Forelimb muscle (tissue), 1 donor: ENCODE results near the gene HBG2. TPM values are rescaled to one million over a fixed set of nuclear protein-coding genes. Genes with fewer than 3 reads are reported as not detected.
"Not testable (repeated sequence)": the region's sequence is repeated elsewhere in the genome, so short reads cannot be mapped to it uniquely, and the experiment has no call there.

ENCODE experiments used
- DNase-seq: peaks from one replicate; pipeline ENCODE4 v3.0.0-alpha.2; 2013; ENCODE audit warnings: low read depth
- polyA plus RNA-seq: library from polyadenylated mRNA; unstranded; fragments of 120-200 nt; gene quantifications from one replicate; pipeline ENCODE4 v1.2.1, GENCODE V29; 2013; ENCODE audit not compliant: insufficient read length

HBG2 gene
- polyA plus RNA-seq, 1 donor = 4,005 TPM

DNA sequence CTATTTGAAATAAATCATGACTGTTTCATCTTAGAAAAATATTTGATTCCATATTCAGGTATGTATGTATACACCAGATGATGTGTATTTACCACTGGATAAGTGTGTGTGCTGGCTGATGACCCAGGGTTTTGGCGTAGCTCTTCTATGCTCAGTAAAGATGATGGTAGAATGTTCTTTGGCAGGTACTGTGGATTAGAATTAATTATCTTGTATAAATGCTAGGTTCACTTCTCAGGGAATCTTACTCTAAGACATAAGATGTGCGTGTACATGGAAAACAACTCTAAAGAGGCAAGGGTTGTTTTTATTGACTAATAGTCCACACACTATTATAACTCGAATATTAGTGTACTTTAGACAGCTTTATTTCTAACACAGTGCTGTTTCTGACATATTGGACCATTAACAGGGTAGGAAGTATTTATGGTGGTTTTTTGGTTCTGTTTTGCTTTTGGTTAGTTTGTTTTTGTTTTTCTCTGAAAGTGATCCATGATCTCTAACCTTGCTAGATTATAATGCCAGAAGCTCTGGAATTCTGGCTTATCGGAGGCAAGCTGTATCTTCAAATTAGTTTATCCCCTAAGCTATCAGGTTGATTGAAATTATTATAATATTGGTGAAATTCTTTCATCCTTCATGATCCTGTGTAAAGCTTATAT, 3.9 kb downstream of the HBG2 start:
- DNase-seq = no peak

GRCh38 chr11:5249807-5250396, 4.7 kb downstream of the HBG2 start, which contains the start of gene HBG1:
Gene HBG1, minus strand, starts transcription at chr11:5249857. Its CDS starts 53 bp downstream, at chr11:5249804.
- not testable (repeated sequence) for DNase-seq

- not testable (repeated sequence) for DNase-seq
Measured at GRCh38 chr11:5248498-5248897, 6.1 kb downstream of the HBG2 start.

DNA sequence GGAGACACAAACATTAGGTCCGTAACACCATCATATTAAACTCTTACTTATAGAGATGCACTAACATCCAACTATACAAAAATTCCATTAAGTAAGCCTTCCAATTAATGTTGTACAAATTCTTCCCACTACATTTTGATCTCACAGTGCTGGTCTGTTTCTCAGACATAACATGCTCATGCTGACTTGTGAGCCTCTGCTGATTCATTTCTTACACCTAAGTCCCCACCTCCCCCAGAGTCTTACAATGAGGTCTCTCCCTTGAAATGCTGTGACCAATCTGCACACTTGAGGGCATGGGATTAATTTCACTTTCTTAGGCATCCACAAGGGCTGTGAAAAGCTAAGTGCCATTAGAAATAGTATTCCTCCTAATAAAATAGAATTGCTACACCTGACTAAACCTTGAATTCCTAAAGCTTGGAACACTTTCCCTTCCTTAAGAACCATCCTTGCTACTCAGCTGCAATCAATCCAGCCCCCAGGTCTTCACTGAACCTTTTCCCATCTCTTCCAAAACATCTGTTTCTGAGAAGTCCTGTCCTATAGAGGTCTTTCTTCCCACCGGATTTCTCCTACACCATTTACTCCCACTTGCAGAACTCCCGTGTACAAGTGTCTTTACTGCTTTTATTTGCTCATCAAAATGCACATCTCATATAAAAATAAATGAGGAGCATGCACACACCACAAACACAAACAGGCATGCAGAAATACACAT, 6.9 kb downstream of the HBG2 start:
- no peak for DNase-seq

GRCh38 chr11:5246772-5247471, 7.7 kb downstream of the HBG2 start:
- DNase-seq = no peak

- DNase-seq = no peak
Measured at GRCh38 chr11:5245155-5245554, 9.4 kb downstream of the HBG2 start.

DNA sequence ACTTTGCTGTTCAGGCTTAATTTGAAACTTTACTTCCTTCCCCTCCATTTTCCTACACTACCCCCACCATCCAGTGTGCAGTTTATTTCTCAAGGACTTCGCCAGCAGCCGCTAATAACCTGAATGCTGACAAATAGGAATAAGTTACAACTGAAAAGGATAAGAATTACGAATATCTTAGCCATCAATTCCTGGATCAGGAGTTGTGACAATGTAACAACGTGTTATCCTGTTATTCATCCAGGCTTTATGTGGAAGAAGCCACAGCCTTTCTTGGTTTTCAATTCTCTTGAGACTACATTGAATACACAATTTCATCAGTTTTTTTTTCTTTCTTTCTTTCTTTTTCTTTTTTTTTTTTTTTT, 10.8 kb downstream of the HBG2 start:
- no peak for DNase-seq

DNA sequence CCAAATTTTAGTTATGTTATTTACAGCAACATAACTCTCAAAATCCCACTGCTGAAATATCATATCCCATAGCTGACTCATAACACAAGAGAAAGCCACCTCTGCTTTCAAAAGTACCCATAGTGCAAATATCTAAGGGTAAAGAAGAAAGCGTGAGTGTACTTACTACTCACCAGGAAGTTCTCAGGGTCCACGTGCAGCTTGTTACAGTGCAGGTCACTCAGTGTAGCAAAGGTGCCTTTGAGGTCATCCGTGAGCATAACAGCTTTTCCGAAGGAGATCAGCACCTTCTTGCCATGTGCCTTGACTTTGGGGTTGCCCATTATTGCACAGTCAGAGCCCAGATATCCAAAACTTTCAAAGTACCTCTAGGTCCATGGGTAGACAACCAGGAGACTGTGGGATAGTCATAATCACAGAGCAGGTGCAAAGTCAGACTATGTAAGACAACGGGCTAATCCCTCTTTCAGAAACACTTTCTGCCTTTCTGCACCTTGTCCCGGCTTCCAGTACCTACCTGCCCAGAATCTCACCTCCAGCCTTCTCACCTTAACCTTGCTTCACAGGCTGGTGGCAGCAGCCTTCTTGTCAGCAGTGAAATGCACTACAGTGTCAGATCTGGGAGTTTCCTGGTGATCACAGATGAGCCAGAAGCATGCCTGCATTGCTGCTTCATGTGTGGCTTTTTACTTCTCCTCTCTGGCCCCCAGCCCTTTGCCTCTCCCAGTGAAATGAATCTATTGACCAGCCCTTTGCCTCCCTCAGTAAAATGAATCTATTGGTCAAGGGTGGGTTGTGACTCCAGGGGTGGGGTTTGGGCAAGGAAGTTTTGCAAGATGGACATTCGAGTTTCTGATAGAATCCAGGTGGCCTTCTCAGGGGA, 11.4 kb downstream of the HBG2 start:
- DNase-seq = no peak

DNA sequence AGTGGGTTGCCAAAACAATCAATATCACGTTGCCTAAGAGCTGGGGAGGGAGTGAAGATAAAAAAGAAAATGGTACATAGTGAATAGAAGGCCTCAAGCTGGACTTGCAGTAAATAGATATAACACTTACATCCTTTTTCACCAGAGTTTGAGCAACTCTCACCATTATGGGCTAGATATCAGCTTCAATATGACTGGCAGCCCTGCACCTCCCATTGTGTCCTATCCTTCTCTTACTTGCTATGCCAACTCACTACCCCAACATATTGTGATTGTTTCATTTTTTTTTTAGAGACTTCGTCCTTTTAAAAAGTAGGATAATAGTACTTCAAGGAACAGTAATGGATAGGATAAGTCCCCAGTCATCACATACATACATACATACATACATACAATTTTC, 12.4 kb downstream of the HBG2 start:
- no peak for DNase-seq

- DNase-seq = no peak
Measured at GRCh38 chr11:5241458-5241857, 13.1 kb downstream of the HBG2 start.

DNA sequence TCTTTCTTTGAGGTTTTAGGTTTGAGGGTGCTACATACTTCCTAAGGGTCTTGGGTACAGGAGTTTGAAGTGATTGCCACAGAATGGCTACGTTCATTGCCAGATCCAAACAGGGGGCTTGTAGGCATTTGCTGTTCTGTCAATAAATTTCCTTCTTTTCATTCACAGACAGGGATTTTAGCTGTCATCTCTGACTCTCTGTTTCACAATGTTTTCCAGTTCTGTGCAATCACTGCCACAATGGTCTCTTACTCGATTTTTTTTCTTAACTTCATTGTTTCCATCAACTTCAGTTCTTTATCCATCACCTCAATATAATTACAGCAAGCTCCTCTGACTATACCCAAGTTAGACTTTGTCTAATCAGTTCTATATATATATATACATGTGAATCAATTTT, 14.1 kb downstream of the HBG2 start:
- no peak for DNase-seq

- no peak for DNase-seq
Measured at GRCh38 chr11:5240056-5240455, 14.5 kb downstream of the HBG2 start.

GRCh38 chr11:5239046-5239445, 15.5 kb downstream of the HBG2 start:
- DNase-seq = no peak

DNA sequence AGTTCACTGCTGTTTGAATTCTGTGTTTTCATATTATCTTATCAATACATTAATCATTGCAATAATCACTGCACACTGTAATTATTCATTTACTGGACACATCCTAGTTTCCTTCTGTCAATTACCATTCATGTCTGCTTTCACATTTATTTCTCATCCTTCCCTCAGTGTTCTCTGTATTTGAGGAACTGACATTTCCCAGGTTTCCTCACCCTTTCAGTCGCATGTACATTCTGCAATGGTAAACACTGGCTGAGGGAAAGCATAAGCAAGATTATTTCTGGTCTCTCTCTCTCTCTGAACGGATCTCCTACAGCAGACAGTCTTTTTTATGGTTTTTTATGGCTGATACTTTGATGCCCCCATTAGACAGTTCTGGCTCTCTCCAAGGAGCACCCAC, 16.1 kb downstream of the HBG2 start:
- DNase-seq = no peak

DNA sequence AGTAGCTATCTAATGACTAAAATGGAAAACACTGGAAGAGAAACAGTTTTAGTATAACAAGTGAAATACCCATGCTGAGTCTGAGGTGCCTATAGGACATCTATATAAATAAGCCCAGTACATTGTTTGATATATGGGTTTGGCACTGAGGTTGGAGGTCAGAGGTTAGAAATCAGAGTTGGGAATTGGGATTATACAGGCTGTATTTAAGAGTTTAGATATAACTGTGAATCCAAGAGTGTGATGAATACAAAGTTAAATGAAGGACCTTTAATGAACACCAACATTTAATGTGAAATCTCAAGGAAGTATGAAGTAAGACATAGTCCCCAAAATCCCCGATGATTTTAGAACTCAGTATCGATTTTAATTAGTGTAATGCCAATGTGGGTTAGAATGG, 17.2 kb downstream of the HBG2 start:
- no peak for DNase-seq

GRCh38 chr11:5235364-5236095, 19.1 kb downstream of the HBG2 start:
- no peak for DNase-seq

- DNase-seq = no peak
Measured at GRCh38 chr11:5234381-5234834, 20.2 kb downstream of the HBG2 start, which contains the start of gene HBD. Gene HBD, minus strand, starts transcription at chr11:5234483. Its CDS starts 50 bp downstream, at chr11:5234433.

- no peak for DNase-seq
Measured at GRCh38 chr11:5233307-5233706, 21.3 kb downstream of the HBG2 start.

DNA sequence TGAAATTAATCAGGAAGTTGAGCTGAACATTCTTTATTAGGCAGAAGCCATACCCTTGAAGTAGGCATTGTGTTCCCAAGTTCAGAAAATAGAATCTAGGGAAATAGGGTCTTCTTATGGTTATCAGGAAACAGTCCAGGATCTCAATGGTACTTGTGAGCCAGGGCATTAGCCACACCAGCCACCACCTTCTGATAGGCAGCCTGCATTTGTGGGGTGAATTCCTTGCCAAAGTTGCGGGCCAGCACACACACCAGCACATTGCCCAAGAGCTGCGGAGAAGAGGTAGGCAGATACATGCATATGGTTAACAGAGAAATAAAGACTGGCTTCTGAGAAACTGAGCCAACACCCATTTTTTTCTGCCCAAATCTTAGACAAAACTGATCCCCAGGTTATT, 21.8 kb downstream of the HBG2 start:
- DNase-seq = no peak

GRCh38 chr11:5232176-5232575, 22.4 kb downstream of the HBG2 start:
- no peak for DNase-seq

DNA sequence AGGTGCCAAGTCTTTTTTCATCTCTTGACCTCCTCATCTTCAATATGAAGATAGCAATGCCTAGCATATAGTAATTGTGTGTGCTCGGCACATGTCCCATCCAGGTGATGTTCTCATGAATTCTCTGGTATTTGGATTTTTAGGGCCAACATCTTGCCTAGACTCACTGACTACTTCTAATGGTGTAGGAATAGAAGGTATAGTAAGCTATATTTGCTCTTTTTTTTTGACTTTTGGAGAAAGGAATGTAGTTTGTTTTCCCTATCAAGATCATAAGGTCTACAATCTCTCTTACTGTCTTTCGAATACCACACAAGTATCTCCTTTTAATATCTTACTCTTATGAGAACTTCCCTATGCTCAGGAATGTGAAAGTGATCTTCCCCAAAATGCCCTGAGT, 23.5 kb downstream of the HBG2 start:
- no peak for DNase-seq
